Measurements from ENCODE around the gene PIK3AP1.
"Not testable (repeated sequence)": the region's sequence is repeated elsewhere in the genome, so short reads cannot be mapped to it uniquely, and the experiment has no call there.

The PIK3AP1 gene

GRCh38 chr10:96696845-96697425 is 23.4 kb downstream of the PIK3AP1 start:
- DNase-seq (ENCODE audit: low spot score): no peak

- no peak for DNase-seq (ENCODE audit: low spot score)
These were observed 24.2 kb downstream of the PIK3AP1 start for GRCh38 chr10:96695975-96696634.

- no peak for DNase-seq (ENCODE audit: low spot score)
These were observed 24.9 kb downstream of the PIK3AP1 start for GRCh38 chr10:96695366-96695765.

GRCh38 chr10:96693431-96693830 is 26.9 kb downstream of the PIK3AP1 start:
- DNase-seq (ENCODE audit: low spot score): no peak

DNA sequence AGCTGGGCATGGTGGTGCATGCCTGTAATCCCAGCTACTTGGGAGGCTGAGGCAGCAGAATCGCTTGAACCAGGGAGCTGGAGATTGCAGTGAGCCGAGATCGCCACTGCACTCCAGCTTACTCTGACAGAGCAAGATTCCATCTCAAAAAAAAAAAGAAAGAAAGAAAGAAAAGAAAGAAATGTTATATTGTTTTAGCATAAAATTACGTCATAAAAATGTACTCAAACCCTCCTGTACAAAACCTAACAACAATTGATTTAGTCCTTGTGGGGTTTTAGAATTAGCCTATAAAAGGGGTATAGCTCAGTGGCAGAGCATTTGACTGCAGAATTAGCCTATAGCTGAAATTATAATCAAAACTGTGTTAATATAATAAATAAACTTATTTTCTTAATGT is 27.9 kb downstream of the PIK3AP1 start:
- no peak for DNase-seq (ENCODE audit: low spot score)

- no peak for DNase-seq (ENCODE audit: low spot score)
These were observed 28.6 kb downstream of the PIK3AP1 start for GRCh38 chr10:96691761-96692160.

- DNase-seq (ENCODE audit: low spot score): no peak
These were observed 29.3 kb downstream of the PIK3AP1 start for GRCh38 chr10:96690755-96691730.

DNA sequence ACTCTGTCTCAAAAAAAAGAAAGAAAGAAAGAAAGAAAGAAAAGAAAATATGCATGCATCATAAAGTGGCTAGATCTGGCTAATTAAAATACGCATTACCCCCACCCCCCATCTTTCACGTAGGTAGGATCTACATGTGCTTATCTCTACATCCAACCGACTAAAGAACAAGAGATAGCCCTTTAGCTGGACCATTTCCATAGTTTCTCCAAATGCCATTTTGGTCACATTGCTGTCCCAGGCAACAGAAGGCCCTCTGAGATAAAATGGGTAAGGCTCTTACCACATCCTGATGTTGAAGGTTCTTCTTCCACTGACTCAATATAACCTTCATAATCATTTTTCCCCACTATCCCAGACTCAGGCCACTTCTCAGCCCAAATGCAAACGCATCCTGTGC is 31.5 kb downstream of the PIK3AP1 start:
- DNase-seq (ENCODE audit: low spot score): no peak

DNA sequence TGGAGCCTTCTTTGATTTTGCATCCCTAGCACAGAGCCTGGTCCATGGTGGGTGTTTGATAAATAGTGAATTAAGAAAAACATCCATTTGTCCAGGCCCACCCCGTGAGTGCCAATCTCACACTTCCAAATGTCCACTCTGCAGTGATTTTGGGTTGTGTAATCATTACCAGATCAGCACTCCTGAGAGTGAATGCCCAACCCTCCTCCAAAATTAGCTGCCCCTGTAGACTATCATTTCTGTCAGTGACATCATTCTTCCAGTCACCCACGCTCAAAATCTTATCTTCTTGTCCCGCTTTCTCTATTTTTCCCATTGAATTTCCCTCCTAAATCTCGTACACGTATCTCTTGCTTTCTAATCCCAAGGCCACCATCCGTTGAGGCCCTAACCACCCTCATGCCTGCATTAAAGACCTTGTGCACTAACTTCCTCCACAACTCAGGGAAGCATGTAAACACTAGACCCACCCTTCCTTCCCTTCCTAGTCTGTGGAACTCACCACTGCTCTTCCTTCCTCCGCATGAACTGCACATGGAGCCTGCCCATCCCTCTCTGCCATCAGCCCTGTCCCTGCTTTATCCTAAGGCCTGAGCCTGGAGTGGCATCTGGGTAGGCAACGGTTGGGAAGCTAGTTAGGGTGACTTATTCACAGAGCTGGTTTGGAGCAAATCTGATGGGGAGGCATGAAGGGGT is 32.8 kb downstream of the PIK3AP1 start:
- DNase-seq (ENCODE audit: low spot score): no peak

DNA sequence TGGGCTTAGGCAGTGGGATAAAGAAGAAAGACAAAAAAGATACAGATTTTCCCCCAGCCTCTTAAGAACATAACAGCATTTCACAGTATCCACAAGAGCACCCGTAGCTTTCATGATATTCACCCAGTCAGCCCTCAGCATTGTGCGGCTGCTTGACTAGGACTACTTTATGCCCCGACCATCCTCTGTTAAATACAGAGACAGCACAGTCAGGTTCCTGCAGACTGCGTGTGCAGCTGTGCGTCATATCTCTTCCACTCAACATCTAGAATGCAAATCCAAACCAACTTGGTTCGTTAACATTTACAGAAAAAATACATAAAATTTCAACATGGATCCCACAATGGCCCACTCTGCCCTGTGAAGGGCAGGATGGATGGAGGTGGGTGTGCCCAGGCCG is 33.8 kb downstream of the PIK3AP1 start:
- no peak for DNase-seq (ENCODE audit: low spot score)

DNA sequence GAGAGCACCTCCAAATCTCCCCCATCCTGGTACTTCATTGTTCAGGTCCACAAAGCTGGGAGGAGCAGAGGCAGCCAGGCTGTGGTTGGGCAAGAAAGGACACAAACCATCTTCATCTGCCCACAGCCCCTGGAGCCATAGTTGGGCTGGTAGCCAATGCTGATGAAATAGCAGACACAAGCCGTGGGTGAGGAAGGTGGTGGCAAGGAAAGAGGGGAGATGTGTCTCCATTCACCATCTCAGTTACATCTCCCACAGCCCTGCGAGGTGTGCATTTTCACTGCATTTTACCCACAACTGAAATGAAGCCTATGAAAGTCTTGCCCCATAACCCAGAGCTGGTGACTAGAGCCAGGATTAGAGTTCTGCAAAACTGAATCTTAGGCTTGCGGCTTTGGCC is 35.0 kb downstream of the PIK3AP1 start:
- no peak for DNase-seq (ENCODE audit: low spot score)

DNA sequence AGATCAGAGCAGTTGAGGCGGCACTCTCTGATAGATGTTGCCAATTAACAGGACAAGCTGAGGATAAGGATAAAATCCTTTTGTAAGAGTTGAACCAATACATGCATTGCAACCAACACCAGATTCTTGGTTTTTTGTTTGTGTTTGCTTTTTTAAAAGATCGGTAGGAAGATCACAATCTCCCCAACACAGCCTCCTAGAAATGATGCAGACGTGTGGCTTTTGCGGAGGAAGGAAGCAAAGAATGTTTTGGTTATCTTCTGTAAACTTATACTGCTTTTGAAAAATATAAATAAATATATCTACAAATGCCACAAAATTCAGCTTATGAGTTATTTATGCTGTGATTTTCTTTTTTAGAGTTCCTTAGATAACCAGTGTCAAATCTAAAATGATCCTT is 35.5 kb downstream of the PIK3AP1 start:
- no peak for DNase-seq (ENCODE audit: low spot score)

DNA sequence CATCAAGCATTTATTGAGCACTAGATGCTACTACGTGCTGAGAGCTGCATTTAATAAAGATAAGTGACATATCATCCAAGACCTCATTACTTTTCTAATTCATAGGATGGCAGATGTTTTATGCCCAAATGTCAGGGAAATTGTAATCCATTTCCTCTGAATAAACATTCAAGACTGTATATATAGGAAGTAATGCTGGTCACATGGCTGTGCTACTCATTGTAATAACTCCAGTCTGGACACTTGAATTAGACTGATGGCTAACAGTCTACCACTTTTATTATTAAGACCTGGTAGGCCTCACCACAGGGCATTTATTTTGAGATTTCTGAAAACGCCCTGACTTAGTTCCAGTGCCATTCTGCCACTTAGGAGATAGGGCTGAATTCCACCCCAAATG is 36.6 kb downstream of the PIK3AP1 start:
- DNase-seq (ENCODE audit: low spot score): no peak

- DNase-seq (ENCODE audit: low spot score): no peak
These were observed 37.2 kb downstream of the PIK3AP1 start for GRCh38 chr10:96683065-96683464.

DNA sequence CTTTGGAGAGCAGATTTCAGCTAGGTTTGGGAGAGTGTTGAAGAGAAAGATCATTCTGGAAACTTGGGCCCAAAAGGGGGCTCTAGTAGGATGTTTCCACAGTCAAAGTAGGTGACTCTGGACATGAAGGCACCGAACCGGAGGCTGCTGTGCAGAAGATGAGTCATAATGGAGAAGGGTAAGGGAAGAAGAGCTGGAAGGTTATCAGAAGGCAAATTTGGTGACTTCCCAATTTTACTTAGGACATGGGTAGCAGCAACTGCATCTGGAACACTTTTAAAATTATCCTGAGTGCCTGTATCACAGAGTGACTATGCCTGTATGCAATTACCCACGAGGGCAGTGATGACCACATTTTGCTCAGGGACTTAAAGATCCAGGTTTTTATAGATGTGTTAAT is 38.8 kb downstream of the PIK3AP1 start:
- DNase-seq (ENCODE audit: low spot score): no peak

GRCh38 chr10:96680463-96680862 is 39.9 kb downstream of the PIK3AP1 start:
- DNase-seq (ENCODE audit: low spot score): not testable (repeated sequence)

- DNase-seq (ENCODE audit: low spot score): no peak
These were observed 41.6 kb downstream of the PIK3AP1 start for GRCh38 chr10:96678725-96679124.

GRCh38 chr10:96676272-96677112 is 43.8 kb downstream of the PIK3AP1 start:
- DNase-seq (ENCODE audit: low spot score): no peak

DNA sequence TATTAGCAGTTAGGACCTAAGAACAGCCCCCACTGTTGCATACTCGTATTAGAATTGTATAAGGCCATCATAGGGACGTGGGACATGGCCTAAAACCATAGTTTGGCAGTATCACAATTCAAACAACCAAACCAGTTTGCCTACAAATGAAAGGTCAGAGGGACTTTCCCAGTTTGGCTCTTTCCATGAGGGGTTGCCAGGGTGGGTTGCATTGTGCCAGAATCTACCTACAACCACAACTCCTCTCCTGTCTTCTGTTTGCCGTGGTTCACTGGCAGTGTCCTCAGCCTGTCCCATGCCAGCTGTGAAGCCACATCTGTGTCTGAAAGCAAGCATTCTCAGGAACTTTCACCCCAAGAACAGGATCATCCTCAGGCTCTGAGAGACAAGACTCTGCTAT is 44.5 kb downstream of the PIK3AP1 start:
- DNase-seq (ENCODE audit: low spot score): no peak

DNA sequence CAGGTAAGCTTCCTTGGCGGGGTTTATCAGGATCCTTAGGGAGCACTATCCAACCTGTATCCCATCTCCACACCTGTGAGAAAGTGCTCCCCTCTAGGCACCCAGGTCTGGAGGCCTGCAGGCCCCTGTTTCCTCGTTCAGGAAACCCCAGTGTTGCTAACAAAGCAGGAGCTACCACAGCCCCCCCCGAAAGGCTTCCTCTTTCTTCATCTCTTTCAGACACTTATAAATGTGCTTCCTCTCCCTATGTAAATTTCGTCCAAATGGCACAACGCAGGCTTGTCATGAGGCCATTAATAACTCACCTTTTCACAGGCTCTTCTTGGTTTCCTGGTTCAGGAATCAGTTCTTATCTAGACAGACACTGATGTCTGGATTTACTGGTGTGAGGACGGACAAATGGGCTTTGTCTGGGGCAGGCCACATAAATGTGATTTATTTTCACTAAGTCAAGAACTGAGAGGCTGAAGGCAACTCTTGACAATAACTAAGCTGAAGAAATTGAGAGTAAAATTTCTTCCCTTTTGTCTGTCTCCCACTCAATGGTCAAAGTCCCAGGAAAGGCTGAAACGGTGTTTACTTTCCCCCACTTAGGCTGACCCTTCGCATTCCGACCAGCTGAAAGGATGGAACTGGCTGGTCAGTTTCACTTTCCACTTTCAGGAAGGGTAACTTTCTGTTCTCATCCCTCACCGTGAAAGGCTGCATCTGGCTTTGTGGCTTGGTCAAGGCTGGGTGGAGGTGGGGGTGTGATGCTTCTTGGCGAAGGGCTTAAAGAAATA is 46.8 kb downstream of the PIK3AP1 start:
- peak; percentile 44 for DNase-seq (ENCODE audit: low spot score)

Data from hepatic stellate cell (primary cell).